Measurements from ENCODE around the gene DCAF5. TPM values are rescaled to one million over a fixed set of nuclear protein-coding genes. Genes with fewer than 3 reads are reported as not detected.
A peak's percentile ranks its signal among the peaks of the same experiment; 100 is the strongest.
"Not testable (repeated sequence)": the region's sequence is repeated elsewhere in the genome, so short reads cannot be mapped to it uniquely, and the experiment has no call there.

DCAF5 gene
- total RNA-seq, 1 experiment from 2014 or later: 29.1 TPM

DNA sequence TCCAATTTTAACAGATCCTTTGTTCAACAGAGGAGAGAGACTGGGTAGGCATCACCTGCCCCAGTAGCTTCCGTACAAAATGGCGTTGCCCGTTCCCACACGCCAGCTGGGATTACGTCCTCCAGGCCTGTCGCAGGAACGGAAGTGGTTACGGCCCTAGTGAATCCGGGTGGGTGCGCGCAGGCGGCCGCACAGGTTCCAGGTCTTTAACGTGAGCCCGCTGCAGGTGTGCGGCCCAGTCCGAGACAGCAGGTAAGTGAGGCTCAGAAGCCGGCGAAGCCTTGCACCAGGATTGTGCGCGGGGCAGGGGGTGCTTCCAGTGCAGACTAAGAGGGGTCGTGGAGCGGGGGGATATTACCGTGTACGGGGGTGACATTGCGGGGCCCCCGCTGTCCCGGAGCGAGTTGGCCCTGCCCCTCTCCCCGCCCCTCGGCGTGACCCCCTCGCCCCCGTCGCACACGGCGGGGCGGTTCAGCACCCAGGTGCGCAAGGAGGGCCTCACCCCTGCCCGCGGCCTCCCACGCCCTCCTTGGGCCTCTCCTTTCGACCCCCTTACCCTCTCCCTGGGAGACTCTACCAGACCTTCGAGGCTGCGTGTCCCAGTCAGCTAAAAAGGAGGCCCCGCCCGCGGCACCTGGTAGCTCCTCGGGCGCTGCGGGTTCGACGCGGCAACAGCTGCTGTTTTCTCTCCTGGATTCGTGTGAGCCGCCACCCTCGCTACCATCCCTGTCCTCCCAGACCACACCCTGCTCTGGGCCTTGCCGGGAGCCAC, 38.6 kb upstream of the DCAF5 start, which contains the start of gene EXD2:
Gene EXD2 (plus strand): TSS at position 159 of the 772 bp plus-strand sequence. CDS start 17,973 bp downstream, outside the sequence.
- no TSS peak for BruUV-seq (replicated peaks)
- CTCF ChIA-PET: interaction anchor here (0.6 to 0.7 kb wide), 2 partner anchors 51 to 293 kb away, joined by 3 read pairs; partner anchors contain the start of gene PLEKHD1

DNA sequence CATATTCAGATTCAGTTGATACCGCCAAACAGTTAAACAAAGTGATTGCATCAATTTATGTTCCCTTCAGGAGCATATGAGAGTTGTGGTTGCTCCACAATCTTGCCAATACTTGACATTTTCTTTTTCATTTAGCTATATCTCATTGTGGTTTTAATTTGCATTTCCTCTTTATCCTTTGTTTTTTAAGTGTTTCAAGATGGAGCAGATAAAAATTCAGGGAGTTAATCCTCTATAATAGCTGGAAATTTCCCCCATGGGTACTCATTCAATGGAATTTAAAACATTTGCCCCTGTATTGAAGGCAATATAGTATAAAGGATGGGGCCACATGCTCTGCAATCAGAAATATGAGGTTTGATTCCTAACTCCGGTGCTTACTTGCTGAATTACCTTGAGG, 37.3 kb upstream of the DCAF5 start:
- intact Hi-C loops (cut with micrococcal nuclease; ENCODE audit: unreplicated experiment): loop anchor here (2.0 kb wide), 1 partner anchor 37 kb away; the partner anchor contains the start of gene DCAF5
- H3K4me2 ChIP-seq: peak overlapping the region; percentile 90
- H3K9me3 ChIP-seq (ENCODE audit: insufficient read depth, low read depth): no peaks in the 10 kb centered on the region
- H3K27me3 ChIP-seq (ENCODE audit: insufficient read depth, low read depth): no peaks in the 10 kb centered on the region
- peaks cover 15% of the 10 kb centered on the region for H3K79me2 ChIP-seq (ENCODE audit: low read depth)
- H3F3A ChIP-seq (ENCODE audit: insufficient read depth, low read depth): no peaks in the 10 kb centered on the region
- no peaks in the 10 kb centered on the region for H4K20me1 ChIP-seq (ENCODE audit: insufficient read depth)
- TF ChIP-seq EZH2 (IDR thresholded peaks at IDR 0.05; ENCODE audit: low read depth): no peak
- TF ChIP-seq, protein P1, sequence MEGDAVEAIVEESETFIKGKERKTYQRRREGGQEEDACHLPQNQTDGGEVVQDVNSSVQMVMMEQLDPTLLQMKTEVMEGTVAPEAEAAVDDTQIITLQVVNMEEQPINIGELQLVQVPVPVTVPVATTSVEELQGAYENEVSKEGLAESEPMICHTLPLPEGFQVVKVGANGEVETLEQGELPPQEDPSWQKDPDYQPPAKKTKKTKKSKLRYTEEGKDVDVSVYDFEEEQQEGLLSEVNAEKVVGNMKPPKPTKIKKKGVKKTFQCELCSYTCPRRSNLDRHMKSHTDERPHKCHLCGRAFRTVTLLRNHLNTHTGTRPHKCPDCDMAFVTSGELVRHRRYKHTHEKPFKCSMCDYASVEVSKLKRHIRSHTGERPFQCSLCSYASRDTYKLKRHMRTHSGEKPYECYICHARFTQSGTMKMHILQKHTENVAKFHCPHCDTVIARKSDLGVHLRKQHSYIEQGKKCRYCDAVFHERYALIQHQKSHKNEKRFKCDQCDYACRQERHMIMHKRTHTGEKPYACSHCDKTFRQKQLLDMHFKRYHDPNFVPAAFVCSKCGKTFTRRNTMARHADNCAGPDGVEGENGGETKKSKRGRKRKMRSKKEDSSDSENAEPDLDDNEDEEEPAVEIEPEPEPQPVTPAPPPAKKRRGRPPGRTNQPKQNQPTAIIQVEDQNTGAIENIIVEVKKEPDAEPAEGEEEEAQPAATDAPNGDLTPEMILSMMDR (conservative IDR thresholded peaks at IDR 0.05): no peak
- H3K4me3 ChIP-seq: 0 out of 2 replicates have a peak overlapping the region, but pooled peaks have one; percentile 67
- H2AFZ ChIP-seq: peak overlapping the region; percentile 96; the same call in 1 of the 2 replicates
- ChIA-PET CTCF (no interaction called here), POLR2A (ENCODE audit: unreplicated experiment) (interaction anchor here (0.6 kb wide), 2 partner anchors 39 to 507 kb away, joined by 3 to 13 read pairs; no protein-coding TSS in a partner anchor)
- peaks cover 16% of the 10 kb centered on the region for H3K4me1 ChIP-seq (replicated peaks; ENCODE audit: insufficient read depth)
- DNase-seq: no peak
- BruUV-seq (replicated peaks): no TSS peak
- H3K27ac ChIP-seq: no peak overlapping the region
- H3K36me3 ChIP-seq (ENCODE audit: low read depth): no peaks in the 10 kb centered on the region
- H3K9me2 ChIP-seq (ENCODE audit: insufficient read depth): no peaks in the 10 kb centered on the region

More for the DNA sequence above, 38.6 kb upstream of the DCAF5 start, which contains the start of gene EXD2:
- Histone ChIP-seq H3F3A (ENCODE audit: insufficient read depth, low read depth) (no peaks in the 10 kb centered on the region), H3K27me3 (ENCODE audit: insufficient read depth, low read depth) (no peaks in the 10 kb centered on the region), H2AFZ (peak within 1 kb of the TSS; percentile 96), H3K9me3 (ENCODE audit: insufficient read depth, low read depth) (no peaks in the 10 kb centered on the region), H3K4me1 (replicated peaks; ENCODE audit: insufficient read depth) (peaks cover 16% of the 10 kb centered on the region), H4K20me1 (ENCODE audit: insufficient read depth) (no peaks in the 10 kb centered on the region), H3K79me2 (ENCODE audit: low read depth) (peaks cover 15% of the 10 kb centered on the region), H3K4me2 (peak within 1 kb of the TSS; percentile 90), H3K36me3 (ENCODE audit: low read depth) (no peaks in the 10 kb centered on the region), H3K4me3 (peak within 1 kb of the TSS; percentile 67), H3K9me2 (ENCODE audit: insufficient read depth) (no peaks in the 10 kb centered on the region), H3K27ac (peak within 1 kb of the TSS; percentile 36)
- no peak for TF ChIP-seq EZH2 (IDR thresholded peaks at IDR 0.05; ENCODE audit: low read depth)
- TF ChIP-seq, protein P1 (conservative IDR thresholded peaks at IDR 0.05): no peak
- peak; percentile 89 to 93 for DNase-seq
- POLR2A ChIA-PET (ENCODE audit: unreplicated experiment): interaction anchor here (0.6 to 0.7 kb wide), 3 partner anchors 58 to 219 kb away, joined by 3 to 6 read pairs (median 5); no protein-coding TSS in a partner anchor
- intact Hi-C loops (cut with micrococcal nuclease; ENCODE audit: unreplicated experiment): loop anchor here (2.0 kb wide), 1 partner anchor 39 kb away; the partner anchor contains the start of gene DCAF5

DNA sequence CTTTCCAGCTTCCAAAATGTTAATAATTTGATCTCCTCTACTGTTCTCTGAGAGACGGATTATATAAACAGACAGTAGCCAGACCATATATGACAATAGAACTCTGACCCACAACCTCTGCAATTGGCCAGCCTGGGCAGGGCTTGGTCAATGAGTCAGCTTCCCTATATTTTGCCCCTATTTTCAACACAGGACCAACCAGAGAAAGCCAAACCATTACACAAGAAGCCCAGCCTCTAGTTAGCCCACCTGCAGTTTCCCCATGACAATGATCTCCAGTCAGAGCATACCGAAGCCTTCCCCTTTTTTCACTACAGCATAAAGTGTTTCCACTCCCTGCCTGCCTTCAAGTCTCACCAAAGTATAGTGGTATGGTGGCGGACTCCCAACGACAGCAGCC, 30.8 kb upstream of the DCAF5 start:
- H3K9me3 ChIP-seq (ENCODE audit: insufficient read depth, low read depth): no peaks in the 10 kb centered on the region
- no peaks in the 10 kb centered on the region for H3F3A ChIP-seq (ENCODE audit: insufficient read depth, low read depth)
- DNase-seq: no peak
- H3K4me1 ChIP-seq (replicated peaks; ENCODE audit: insufficient read depth): no peaks in the 10 kb centered on the region
- TF ChIP-seq EZH2 (IDR thresholded peaks at IDR 0.05; ENCODE audit: low read depth): no peak
- TF ChIP-seq, protein P1 (conservative IDR thresholded peaks at IDR 0.05): no peak
- H3K4me2 ChIP-seq: no peak overlapping the region
- intact Hi-C loops (cut with micrococcal nuclease; ENCODE audit: unreplicated experiment): loop anchor here (2.0 kb wide), 1 partner anchor 21 kb away; no protein-coding TSS in a partner anchor
- no peaks in the 10 kb centered on the region for H3K27me3 ChIP-seq (ENCODE audit: insufficient read depth, low read depth)
- no peak overlapping the region for H3K4me3 ChIP-seq
- BruUV-seq (replicated peaks): no TSS peak
- no peaks in the 10 kb centered on the region for H3K79me2 ChIP-seq (ENCODE audit: low read depth)
- no peaks in the 10 kb centered on the region for H4K20me1 ChIP-seq (ENCODE audit: insufficient read depth)
- no peaks in the 10 kb centered on the region for H3K36me3 ChIP-seq (ENCODE audit: low read depth)
- 0 out of 2 replicates have a peak overlapping the region, but pooled peaks have one; percentile 19 for H2AFZ ChIP-seq
- ChIA-PET CTCF (no interaction called here), POLR2A (ENCODE audit: unreplicated experiment) (no interaction called here)
- H3K9me2 ChIP-seq (ENCODE audit: insufficient read depth): no peaks in the 10 kb centered on the region
- H3K27ac ChIP-seq: no peak overlapping the region

DNA sequence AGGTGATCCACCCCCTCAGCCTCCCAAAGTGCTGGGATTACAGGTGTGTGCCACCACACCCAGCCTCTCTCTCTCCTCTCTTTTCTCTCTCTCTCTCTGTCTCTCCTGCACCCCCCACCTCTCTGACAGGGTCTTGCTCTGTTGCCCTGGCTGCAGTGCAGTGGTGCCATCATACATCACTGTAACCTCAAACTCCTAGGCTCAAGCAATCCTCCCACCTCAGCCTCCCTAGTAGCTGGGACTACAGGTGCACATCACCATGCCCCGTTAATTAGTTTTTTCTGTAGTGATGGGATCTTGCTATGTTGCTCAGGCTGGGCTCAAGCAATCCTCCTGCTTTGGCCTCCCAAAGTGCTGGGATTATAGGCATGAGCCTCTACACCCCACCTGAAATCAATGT, 29.7 kb upstream of the DCAF5 start:
- H3K9me3 ChIP-seq (ENCODE audit: insufficient read depth, low read depth); H3K4me3 ChIP-seq; H3K9me2 ChIP-seq (ENCODE audit: insufficient read depth); H4K20me1 ChIP-seq (ENCODE audit: insufficient read depth); DNase-seq; BruUV-seq (replicated peaks); H3K79me2 ChIP-seq (ENCODE audit: low read depth); intact Hi-C loops (cut with micrococcal nuclease; ENCODE audit: unreplicated experiment); H3K4me1 ChIP-seq (replicated peaks; ENCODE audit: insufficient read depth); H3K36me3 ChIP-seq (ENCODE audit: low read depth); CTCF ChIA-PET; POLR2A ChIA-PET (ENCODE audit: unreplicated experiment); H3F3A ChIP-seq (ENCODE audit: insufficient read depth, low read depth); H3K27me3 ChIP-seq (ENCODE audit: insufficient read depth, low read depth); H3K27ac ChIP-seq; H2AFZ ChIP-seq; H3K4me2 ChIP-seq: not testable (repeated sequence)
